ENCODE measurements around the gene TMEM33. TPM values are rescaled to one million over a fixed set of nuclear protein-coding genes. Genes with fewer than 3 reads are reported as not detected.

The TMEM33 gene
- total and polyA plus RNA-seq, 8 donors = 29.8 to 87.7 (median 32.0) TPM

DNA sequence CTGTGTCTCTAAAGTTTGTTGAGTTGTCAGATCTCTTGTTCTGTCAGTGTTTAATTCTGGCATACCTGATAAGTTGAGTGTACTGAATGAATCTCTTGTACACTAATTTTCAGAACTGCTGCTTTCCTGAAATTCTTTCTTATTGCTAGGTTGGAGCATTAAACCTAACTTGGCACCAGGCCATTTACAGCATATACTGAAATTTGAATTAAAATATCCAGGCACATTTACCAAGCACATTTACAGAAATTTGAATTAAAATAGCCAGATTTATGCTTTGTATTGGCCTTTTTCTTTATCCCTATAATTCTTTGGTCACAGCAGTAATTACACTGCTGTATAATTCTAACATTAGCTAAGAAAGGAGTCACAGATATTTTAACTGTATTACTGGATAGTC is 8.9 kb downstream of the TMEM33 start:
- peaks cover 0 to 6% of the 10 kb centered on the region in 2 donors for H3K4me1 ChIP-seq
- TF ChIP-seq, protein P1, sequence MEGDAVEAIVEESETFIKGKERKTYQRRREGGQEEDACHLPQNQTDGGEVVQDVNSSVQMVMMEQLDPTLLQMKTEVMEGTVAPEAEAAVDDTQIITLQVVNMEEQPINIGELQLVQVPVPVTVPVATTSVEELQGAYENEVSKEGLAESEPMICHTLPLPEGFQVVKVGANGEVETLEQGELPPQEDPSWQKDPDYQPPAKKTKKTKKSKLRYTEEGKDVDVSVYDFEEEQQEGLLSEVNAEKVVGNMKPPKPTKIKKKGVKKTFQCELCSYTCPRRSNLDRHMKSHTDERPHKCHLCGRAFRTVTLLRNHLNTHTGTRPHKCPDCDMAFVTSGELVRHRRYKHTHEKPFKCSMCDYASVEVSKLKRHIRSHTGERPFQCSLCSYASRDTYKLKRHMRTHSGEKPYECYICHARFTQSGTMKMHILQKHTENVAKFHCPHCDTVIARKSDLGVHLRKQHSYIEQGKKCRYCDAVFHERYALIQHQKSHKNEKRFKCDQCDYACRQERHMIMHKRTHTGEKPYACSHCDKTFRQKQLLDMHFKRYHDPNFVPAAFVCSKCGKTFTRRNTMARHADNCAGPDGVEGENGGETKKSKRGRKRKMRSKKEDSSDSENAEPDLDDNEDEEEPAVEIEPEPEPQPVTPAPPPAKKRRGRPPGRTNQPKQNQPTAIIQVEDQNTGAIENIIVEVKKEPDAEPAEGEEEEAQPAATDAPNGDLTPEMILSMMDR (IDR thresholded peaks at IDR 0.05) = no peak
- ATAC-seq (no peak), DNase-seq (no peak)
- H3K9me3 ChIP-seq = no peaks in the 10 kb centered on the region
- intact Hi-C loops (cut with DNase I) = no loop called here
- H3K36me3 ChIP-seq = peaks cover 0 to 77% of the 10 kb centered on the region in 2 donors
- no peak overlapping the region for H3K4me3 ChIP-seq
- H3K27ac ChIP-seq = no peak overlapping the region
- no peaks in the 10 kb centered on the region for H3K27me3 ChIP-seq

DNA sequence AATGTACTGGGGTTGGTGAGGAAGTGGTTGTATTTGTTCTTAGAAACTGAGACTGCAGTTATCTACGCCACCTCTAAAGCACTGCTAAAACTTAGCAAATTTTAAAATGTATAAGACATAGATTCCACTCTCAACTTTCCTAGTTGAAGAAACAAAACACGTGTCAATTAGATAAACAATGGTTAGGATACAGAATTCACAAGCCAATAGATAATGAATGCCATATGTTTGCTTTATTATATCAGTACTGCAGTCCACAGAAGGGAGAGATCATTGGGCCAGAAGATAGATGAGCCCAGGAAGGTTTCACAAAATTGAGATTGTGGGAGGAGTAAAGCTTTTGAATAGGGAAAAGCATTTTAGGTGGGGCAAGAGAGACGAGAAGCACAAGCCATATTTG is 14.3 kb downstream of the TMEM33 start:
- no peaks in the 10 kb centered on the region for H3K9me3 ChIP-seq
- H3K4me1 ChIP-seq = no peaks in the 10 kb centered on the region
- DNase-seq (no peak), ATAC-seq (no peak)
- no peaks in the 10 kb centered on the region for H3K27me3 ChIP-seq
- TF ChIP-seq, protein P1 (IDR thresholded peaks at IDR 0.05) = no peak
- H3K4me3 ChIP-seq = no peak overlapping the region
- peaks cover 0 to 85% of the 10 kb centered on the region in 2 donors for H3K36me3 ChIP-seq
- intact Hi-C loops (cut with DNase I) = no loop called here
- no peak overlapping the region for H3K27ac ChIP-seq

DNA sequence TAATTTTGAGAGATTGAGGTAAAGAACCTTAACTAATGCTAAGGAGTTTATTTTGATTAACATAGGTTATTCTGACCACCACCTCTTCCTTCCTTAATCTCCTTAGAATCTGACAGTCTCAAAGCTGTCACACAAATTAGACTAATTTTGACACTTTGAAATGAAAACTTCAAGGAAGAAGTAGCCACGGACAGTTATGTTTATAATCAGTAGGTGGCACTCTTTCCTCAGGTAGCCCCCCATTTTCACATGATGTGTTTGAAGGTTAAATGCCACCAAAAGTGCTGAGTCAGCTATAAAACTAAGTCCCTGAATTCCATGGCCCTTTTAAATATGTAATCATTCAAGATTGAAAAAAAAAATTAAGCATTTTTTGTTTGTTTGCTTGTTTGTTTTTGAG is 22.4 kb downstream of the TMEM33 start:
- ATAC-seq (peak; percentile 22), DNase-seq (no peak)

DNA sequence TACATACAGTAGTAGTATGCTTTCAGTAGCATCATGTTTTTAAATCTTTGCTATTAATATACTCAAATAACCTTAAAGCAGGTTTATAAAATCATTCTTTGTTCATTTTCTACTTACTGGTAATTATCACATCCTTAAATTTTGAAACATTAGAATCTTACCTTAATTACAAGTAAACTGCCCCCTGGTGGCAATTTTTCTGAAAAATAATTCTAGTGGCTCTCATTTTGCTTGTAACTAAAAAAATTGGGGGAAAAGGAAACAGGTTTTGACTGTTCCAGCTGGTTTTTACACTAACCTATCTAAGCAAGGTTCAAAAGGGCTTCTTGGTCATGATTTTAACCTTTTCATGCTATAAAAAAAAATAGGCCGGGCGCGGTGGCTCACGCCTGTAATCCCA is 27.9 kb downstream of the TMEM33 start:
- H3K4me3 ChIP-seq = no peak overlapping the region
- intact Hi-C loops (cut with DNase I) = no loop called here
- H3K4me1 ChIP-seq = no peaks in the 10 kb centered on the region
- H3K27me3 ChIP-seq = no peaks in the 10 kb centered on the region
- TF ChIP-seq, protein P1 (IDR thresholded peaks at IDR 0.05) = peak in 1 of 2 donors; percentile 25
- DNase-seq = no peak
- H3K36me3 ChIP-seq = no peaks in the 10 kb centered on the region
- H3K27ac ChIP-seq = no peak overlapping the region
- no peaks in the 10 kb centered on the region for H3K9me3 ChIP-seq
- no peak for ATAC-seq

More for the DNA sequence above, 22.4 kb downstream of the TMEM33 start:
- Histone ChIP-seq H3K27me3 (no peaks in the 10 kb centered on the region), H3K36me3 (peaks cover 0 to 31% of the 10 kb centered on the region in 2 donors), H3K4me1 (no peaks in the 10 kb centered on the region), H3K4me3 (no peak overlapping the region), H3K27ac (no peak overlapping the region), H3K9me3 (no peaks in the 10 kb centered on the region)
- intact Hi-C loops (cut with DNase I) = no loop called here
- TF ChIP-seq, protein P1 (IDR thresholded peaks at IDR 0.05) = peak in 1 of 2 donors; percentile 22

DNA sequence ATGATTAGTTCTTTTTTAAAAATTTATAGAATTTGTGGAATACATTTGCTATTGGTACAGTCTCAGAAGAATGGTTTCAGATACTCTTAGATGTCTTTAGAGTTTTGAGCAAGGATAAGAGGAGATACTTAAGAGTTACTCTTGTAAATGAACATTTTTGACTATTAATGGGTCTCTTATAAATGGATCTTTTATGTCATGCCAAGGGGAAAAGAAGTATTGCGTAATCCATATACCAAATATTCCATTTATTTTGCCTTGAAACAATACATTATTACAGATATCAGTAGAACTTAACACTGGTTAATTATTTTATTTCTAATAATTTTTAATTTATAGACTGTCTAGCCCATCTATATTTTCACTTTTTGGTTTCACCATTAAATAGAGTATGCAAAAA is 29.2 kb downstream of the TMEM33 start:
- no peak for DNase-seq
- H3K27ac ChIP-seq = no peak overlapping the region
- intact Hi-C loops (cut with DNase I) = no loop called here
- ATAC-seq = no peak
- peaks cover 0 to 6% of the 10 kb centered on the region in 2 donors for H3K9me3 ChIP-seq
- no peaks in the 10 kb centered on the region for H3K36me3 ChIP-seq
- TF ChIP-seq, protein P1 (IDR thresholded peaks at IDR 0.05) = no peak
- H3K4me3 ChIP-seq = no peak overlapping the region
- H3K4me1 ChIP-seq = no peaks in the 10 kb centered on the region
- no peaks in the 10 kb centered on the region for H3K27me3 ChIP-seq

All from left lung (tissue), 10 donors.